ENCODE results near the gene MEMO1. TPM values are rescaled to one million over a fixed set of nuclear protein-coding genes. Genes with fewer than 3 reads are reported as not detected.
"Not testable (repeated sequence)": the region's sequence is repeated elsewhere in the genome, so short reads cannot be mapped to it uniquely, and the experiment has no call there.

Gene MEMO1
- total RNA-seq, 4 donors from 2014 or later: 25.1 to 31.3 (median 28.7) TPM

- TF ChIP-seq POLR2A (IDR thresholded peaks at IDR 0.05) (peak in 1 of 2 donors; percentile 17), CTCF (IDR thresholded peaks at IDR 0.05) (no peak)
- 0 to 1% methylated on average over 28 to 43 of the region's 43 CpGs for WGBS, 2 donors
- peak within 1 kb of the TSS; percentile 94 for H3K4me3 ChIP-seq (ENCODE audit: low read depth, poor library complexity, severe bottlenecking)
- DNase-seq (ENCODE audit: low spot score in 2 of 2): peak; percentile 87 to 97
- intact Hi-C loops (cut with DNase I; ENCODE audit: low total_unique reads): no loop called here
Observed at GRCh38 chr2:32039447-32040219, 28.8 kb upstream of the MEMO1 start, which contains the start of gene DPY30. Gene DPY30, minus strand, starts transcription at chr2:32039805. Its CDS starts 349 bp downstream, at chr2:32039456.

GRCh38 chr2:32034198-32034887 is 23.5 kb upstream of the MEMO1 start:
- H3K4me3 ChIP-seq (ENCODE audit: low read depth, poor library complexity, severe bottlenecking); intact Hi-C loops (cut with DNase I; ENCODE audit: low total_unique reads): not testable (repeated sequence)
- 88 to 92% methylated on average over 8 of the region's 8 CpGs for WGBS, 2 donors
- peak in 1 of 2 donors; percentile 34 for DNase-seq (ENCODE audit: low spot score in 2 of 2)

GRCh38 chr2:32018789-32019482 is 8.1 kb upstream of the MEMO1 start:
- WGBS, 2 donors: 64 to 75% methylated on average over 9 of the region's 9 CpGs
- DNase-seq (ENCODE audit: low spot score in 2 of 2); H3K4me3 ChIP-seq (ENCODE audit: low read depth, poor library complexity, severe bottlenecking); intact Hi-C loops (cut with DNase I; ENCODE audit: low total_unique reads): not testable (repeated sequence)

- no peak for TF ChIP-seq CTCF (IDR thresholded peaks at IDR 0.05)
- no peak for TF ChIP-seq POLR2A (IDR thresholded peaks at IDR 0.05)
- 68 to 70% methylated on average over 1 of the region's 1 CpG for WGBS, 2 donors
- intact Hi-C loops (cut with DNase I; ENCODE audit: low total_unique reads): no loop called here
- DNase-seq (ENCODE audit: low spot score in 2 of 2): no peak
- H3K4me3 ChIP-seq (ENCODE audit: low read depth, poor library complexity, severe bottlenecking): no peak overlapping the region
Observed at GRCh38 chr2:32012872-32013271, 2.1 kb upstream of the MEMO1 start.

- no peak for TF ChIP-seq POLR2A (IDR thresholded peaks at IDR 0.05)
- no peak for TF ChIP-seq CTCF (IDR thresholded peaks at IDR 0.05)
- intact Hi-C loops (cut with DNase I; ENCODE audit: low total_unique reads): no loop called here
- 68 to 77% methylated on average over 5 of the region's 5 CpGs for WGBS, 2 donors
- peak in 1 of 2 donors; percentile 43 for DNase-seq (ENCODE audit: low spot score in 2 of 2)
- no peak overlapping the region for H3K4me3 ChIP-seq (ENCODE audit: low read depth, poor library complexity, severe bottlenecking)
Observed at GRCh38 chr2:32011485-32011960, 715 bp upstream of the MEMO1 start.

- H3K4me3 ChIP-seq (ENCODE audit: low read depth, poor library complexity, severe bottlenecking); intact Hi-C loops (cut with DNase I; ENCODE audit: low total_unique reads): not testable (repeated sequence)
- no CpG with 5 or more reads among the region's 43 CpGs for WGBS, 2 donors
- DNase-seq (ENCODE audit: low spot score in 2 of 2): peak; percentile 34 to 90
Observed at GRCh38 chr2:32010280-32010669, 533 bp downstream of the MEMO1 start.
